NCI-H146 treated with DMSO at 0.1 percent for 48 hours (cell line): Measurements from ENCODE around the gene ZNF200.

Experiments used
- DNase-seq: peaks from one replicate; lab custom pipeline; 2025; ENCODE audit not compliant: unreplicated experiment; lab: John Stamatoyannopoulos, UW

Gene ZNF200

DNA sequence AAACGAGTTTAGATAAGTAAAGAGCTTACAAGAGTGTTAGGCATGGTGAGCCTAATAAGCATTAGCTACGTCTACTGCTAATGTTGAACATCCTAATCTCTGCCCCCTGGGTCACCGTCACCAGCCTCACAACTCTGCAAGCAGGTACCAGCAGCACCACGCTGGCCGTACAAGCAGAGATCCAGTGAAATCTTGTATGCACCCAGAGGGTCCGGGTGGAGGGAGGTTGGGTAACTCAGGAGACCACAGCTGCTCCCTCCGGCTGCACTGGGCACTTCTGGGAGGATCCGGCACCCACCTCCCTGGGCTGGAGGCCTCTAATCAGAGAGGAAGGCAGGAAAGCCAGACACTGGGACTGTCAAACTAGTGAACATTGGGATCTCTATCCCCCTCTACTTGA is 55.3 kb downstream of the ZNF200 start:
- DNase-seq = no peak

DNA sequence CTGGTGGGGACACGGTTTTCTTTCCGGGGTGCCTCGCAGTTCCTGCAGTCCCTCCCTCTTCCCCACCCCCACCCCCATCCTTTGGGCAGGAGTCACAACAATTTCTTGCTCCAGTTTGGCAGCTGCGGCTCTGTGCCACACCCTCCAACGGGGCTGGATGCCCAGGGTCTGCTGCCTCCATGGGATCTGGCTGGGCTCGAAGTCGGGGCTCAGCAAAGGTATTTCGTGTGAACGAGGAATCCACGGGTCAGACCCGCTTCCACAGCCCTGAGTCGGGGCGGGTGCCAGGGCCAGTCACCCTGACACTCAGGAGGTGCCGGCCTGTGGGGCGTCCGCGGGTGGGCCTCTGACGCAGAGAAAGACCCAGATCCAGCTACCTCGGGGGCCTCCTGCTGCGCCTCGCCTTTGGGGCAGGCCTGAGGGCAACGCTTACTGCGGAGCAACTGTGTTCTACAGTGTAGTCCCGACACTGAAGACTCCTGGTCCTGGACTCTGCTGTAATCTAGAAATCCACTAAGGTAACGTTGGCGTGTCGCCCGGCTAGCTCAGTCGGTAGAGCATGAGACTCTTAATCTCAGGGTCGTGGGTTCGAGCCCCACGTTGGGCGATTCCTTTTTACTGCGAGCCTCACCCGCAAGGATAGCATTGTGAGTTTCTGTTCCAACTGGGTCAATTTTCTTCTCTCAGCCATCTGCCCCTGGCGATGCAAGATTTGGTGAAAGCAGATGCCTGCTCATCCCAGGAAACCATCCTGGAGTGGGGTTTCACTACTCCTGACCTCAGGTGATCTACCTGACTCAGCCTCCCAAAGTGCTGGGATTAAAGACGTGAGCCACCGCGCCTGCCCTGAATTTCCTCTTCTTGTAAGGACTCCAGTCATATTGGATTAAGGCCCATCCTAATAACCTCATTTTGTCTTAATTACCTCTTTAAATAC is 59.5 kb downstream of the ZNF200 start:
- DNase-seq = peak; percentile 68

DNA sequence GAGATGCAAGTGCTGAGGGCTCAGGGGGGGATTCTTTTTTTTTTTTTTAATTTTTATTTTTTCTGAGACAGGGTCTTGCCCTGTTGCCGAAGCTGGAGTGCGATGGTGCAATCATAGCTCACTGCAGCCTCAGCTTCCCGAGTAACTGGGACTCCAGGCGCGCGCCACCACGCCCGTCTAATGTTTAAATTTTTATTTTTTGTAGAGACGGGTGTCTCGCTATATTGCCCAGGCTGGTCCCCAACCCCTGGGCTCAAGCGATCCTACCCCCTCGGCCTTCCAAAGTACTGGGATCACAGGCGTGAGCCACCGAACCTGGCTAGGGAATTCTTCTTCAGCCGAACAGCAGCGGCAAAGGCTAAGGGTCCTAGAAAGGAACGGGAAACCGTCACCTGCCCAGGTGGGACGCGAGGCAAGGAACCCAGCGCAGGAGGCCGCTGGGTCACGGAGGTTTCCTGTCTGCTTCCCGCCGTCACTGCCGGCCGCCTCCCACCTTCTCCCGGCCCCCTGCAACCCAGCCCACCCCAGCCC is 60.3 kb downstream of the ZNF200 start:
- DNase-seq = no peak

- no peak for DNase-seq
Observed at GRCh38 chr16:3173892-3174617, 60.9 kb downstream of the ZNF200 start.
